HG03575 (cell line): Measurements from ENCODE around the gene UFSP1.
"Not testable (repeated sequence)": the region's sequence is repeated elsewhere in the genome, so short reads cannot be mapped to it uniquely, and the experiment has no call there.

Experiments
- ATAC-seq: cut with Tn5 transposase; IDR thresholded peaks from one replicate; pipeline ENCODE4 v1.9.1; 2021; ENCODE audit not compliant: unreplicated experiment, insufficient number of reproducible peaks, low FRiP score; ENCODE audit errors: extremely low read depth

Gene UFSP1

DNA sequence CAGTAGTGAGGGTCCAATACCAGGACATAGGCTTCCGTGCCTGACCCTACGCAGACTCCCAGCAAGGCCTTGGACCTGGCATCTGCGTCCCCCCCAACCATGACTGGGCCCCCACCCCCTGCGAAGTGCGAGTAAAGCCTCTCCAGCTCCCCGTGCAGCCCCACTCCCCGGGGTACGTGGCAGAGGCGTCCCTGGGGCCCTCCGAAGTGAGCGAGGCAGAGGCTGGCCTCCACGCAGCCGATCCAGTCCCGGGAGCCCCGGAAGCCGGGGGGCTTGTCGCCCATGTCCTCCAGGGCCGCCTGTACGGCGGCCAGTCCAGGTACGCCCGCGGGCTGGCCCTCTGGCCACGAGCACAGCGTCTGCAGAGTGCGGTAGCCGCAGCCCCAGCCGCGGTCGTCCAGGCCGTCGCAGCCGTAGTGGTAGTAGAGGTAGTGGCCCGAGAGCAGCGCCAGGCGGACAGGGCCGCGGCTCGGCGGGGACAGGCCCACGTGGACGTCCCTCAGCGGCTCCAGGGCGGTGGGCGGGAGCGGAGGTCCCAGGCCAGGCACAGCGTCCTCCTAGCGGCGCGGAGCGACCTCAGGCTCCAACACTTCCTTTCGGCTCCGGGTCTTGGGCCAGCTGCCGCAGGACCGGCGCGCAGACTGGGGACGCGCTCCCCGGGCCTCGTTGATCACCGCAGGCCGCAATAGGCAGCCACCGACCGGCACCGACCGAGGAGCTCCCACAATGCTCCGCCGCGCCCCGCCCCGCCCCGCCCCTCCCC is at the start of gene UFSP1:
UFSP1 (minus strand) TSS at position 728 of the 763 bp plus-strand sequence; CDS start at position 284, 444 bp downstream.
- no peak for ATAC-seq

DNA sequence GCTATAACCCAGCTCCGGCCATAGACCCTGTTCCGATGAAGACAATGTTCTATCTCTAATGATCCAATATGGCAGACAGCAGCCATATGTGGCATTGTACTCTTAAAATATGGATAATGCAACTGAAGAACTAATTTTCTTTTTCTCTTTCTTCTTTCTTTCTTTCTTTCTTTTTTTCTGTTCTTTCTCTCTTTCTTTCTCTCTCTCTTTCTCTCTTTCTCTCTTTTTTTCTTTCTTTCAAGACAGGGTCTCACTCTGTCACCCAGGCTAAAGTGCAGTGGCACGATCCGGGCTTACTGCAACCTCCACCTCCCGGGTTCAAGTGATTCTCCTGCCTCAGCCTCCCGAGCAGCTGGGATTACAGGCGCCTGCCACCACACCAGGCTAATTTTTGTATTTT is 46.7 kb upstream of the UFSP1 start:
- ATAC-seq = not testable (repeated sequence)

DNA sequence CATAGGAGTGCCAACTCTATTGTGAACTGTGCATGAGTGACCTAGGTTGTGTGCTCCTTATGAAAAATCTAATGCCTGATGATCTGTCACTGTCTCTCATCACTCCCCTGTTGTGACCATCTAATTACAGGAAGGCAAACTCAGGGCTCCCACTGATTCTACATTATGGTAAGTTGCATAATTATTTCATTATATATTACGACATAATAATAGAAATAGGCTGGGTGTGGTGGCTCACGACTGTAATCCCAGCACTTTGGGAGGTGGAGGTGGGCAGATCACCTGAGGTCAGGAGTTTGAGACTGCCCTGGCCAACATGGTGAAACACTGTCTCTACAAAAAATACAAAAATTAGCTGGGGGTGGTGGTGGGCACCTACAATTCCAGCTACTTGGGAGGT is 45.9 kb upstream of the UFSP1 start:
- not testable (repeated sequence) for ATAC-seq

DNA sequence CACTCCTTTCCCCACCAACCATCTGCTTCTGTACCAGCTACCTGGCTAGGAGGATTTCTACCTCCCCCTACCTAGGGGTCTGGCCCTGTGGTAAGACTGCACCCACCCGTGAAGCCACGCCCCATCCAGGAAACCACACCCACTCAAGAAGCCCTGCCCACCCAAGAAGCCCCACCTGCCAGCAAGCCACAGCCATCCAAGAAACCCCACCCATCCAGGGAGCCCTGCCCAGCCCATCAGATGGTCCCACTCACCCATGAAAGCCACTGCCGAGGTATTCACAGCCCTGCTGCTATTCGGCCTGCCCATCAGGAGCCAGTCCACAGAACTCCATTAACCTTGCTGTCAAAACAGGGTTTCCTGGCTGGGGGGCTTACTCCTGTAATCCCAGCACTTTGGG is 44.2 kb upstream of the UFSP1 start:
- no peak for ATAC-seq

DNA sequence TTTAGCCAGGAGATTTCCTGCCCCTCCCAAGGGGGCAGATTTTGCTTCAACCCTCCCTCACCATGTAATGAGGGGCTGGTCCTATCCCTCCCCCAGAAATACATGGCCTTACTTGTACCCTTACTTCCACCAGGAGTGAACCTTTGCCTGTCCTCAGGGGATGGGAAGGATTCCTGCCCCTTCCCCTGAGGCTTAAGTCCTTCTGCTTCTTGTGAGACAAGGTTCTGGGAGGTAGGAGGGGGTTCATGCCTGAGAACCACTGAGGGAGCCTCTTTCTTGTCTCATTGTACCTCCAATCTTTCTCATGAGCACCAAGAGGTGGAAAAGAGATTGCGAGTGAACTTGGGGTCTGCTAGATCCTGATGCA is 40.3 kb upstream of the UFSP1 start:
- no peak for ATAC-seq

DNA sequence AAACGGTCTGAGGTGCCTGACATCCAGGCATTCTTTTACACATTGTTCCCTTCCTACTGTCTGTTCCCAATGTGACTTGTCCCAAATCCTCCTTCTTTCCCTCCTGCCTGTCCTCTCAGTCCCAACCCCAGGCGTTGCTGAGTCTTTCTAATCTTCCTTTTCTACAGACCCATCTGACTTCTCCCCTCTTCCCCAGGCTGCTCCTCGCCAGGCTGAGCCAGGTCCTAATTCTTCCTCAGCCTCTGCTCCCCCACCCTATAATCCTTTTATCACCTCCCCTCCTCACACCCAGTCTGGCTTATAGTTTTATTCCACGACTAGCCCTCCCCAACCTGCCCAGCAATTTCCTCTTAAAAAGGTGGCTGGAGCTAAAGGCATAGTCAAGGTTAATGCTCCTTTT is 34.1 kb upstream of the UFSP1 start:
- not testable (repeated sequence) for ATAC-seq

DNA sequence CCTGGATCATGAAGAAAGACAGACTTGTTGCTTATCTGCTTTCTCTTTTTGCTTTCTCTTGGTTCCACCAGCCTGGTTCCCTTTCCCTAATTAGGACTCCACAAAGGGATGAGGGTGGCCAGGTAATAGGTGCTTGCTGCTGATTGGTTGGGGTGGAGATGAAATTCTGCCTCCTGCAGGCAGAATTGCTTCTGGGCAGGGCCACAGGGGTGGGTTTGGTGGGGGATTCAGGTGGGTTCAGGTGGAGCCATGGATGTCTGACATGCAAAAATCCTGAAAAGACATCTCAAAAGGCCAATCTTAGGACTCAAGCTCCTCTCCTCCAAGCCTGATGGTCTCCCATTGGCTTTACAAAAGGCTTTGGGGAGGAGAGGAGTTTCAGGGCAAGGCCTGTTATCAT is 31.5 kb upstream of the UFSP1 start:
- ATAC-seq = no peak

DNA sequence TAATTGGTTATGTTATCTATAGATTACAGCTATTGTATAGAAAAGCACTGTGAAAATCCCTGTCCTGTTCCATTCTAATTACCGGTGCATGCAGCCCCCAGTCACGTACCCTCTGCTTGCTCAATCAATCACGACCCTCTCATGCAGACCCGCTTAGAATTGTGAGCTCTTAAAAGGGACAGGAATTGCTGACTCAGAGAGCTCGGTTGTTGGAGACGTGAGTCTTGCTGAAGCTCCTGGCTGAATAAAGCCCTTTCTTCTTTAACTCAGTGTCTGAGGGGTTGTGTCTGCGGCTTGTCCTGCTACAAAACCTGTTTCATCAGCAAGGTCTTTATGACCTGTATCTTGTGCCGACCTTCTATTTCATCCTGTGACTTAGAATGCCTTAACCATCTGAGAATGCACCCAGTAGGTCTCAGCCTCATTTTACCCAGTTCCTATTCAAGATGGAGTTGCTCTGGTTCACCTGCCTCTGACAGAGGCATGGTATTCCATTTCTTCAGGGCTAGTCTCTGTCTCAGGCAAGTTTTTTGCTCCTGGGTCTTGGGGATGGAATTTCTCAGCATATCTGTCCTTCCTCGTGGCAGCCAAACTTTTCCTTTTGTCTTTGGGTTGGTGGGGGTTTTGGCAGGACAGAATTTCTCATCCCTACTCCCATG is 30.4 kb upstream of the UFSP1 start:
- not testable (repeated sequence) for ATAC-seq

DNA sequence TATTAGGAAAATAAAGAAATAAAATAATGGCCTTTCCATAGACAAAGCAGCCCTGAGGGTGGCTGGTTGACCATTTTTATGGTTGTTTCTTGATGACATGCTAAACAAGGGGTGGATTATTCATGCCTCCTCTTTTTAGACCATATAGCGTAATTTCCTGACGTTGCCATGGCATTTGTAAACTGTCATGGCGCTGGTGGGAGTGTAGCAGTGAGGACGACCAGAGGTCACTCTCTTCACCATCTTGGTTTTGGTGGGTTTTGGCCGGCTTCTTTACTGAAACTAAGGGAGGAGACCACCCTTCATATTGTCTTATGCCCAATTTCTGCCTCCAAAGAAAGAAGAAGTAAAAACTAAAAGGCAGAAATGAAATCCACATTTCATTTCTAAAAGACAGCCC is 29.8 kb upstream of the UFSP1 start:
- ATAC-seq = not testable (repeated sequence)

DNA sequence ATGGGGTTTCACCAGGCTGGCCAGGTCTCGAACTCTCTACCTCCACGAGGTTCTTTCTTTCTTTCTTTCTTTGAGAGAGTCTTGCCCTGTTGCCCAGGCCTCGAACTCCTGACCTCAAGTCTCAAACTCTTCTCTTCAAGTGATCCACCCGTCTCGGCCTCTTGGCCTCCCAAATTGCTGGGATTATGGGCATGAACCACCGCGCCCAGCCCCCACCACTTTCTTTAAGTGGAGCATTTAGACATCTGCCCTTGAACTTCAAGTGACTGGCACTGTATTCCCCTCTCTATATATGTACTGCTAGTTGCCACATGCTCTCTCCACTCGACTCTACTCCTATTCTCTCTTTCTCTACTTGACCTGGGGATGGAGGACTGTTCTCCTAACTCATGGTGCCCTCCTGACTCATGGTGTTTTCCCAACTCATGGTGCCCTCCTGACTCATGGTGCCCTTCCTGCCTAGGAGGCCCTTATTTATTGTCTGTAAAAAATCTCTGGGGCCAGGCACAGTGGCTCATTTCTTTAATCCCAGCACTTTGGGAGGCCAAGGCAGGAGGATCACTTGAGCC is 25.4 kb upstream of the UFSP1 start:
- ATAC-seq = no peak

DNA sequence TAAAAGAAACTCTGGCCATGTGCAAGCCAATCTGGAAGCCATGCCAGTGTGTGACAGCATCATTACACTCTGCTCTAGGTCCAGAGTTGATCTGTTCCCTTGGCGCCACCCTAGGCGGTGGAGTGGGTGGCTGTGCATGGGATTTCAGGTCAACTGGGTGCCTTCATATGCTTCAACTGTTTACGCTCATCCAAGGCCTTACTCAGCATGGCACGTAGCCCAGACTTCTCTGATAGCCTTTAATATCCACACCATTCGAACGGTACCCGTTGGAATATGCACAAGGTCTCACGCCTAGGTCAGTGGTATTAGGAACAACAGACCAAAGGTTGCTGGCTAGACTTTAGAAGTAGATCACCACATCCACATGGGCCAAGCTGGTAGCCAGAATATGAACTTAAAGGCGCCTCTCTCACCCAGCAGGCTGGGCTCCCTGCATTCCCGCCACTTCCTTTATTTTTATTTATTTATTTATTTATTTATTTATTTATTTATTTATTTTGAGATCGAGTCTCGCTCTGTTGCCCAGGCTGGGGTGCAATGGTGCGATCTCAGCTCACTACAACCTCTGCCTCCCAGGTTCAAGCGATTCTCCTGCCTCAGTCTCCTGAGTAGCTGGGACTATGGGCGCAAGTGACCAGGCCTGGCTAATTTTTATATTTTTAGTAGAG is 24.8 kb upstream of the UFSP1 start:
- no peak for ATAC-seq

DNA sequence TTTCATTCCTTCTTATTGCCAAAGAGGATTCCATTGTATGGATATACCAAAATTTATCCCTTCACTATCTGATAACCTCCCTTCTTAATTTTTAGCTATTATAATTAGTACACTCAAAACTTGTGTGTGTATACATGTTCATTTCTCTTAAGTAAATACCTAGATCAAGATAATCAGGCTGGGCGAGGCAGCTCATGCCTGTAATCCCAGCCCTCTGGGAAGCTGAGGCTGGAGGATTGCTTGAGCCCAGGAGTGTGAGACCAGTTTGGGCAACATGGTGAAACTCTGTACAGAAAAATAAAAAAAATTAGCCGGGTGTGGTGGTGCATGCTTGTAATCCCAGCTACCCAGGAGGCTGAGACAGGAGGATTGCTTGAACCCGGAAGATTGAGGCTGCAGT is 22.0 kb upstream of the UFSP1 start:
- no peak for ATAC-seq

DNA sequence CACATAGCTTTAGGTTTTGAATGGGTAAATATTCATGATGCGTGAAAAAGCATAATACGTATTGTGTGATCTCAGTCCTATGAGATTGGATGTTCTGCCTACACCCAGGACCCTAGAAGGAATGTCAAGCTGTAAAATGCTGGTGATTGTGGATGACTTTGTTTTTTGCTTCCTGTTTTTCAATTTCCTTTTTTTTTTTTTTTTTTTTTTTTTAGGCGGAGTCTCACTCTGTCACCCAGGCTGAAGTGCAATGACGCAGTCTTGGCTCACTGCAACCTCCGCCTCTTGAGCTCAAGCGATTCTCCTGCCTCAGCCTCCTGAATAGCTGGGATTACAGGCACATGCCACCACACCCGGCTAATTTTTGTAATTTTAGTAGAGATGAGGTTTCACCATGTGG is 20.9 kb upstream of the UFSP1 start:
- ATAC-seq = not testable (repeated sequence)

DNA sequence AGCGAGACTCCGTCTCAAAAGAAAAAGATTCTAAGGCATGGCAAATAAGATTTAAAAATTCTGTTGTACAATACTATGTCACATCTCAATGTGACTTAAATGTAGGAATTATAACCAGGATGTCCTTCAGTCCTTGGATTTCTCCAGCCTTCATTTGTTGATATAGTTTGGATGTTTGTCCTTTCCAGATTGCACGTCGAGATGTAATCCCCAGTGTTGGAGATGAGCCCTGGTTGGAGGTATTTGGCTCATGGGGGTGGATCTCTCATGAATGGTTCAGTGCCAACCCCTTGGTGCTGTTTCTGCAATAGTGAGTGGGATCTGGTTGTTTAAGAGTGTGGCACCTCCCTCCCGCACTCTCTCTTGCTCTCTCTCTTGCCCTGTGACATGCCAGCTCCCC is 19.0 kb upstream of the UFSP1 start:
- ATAC-seq = no peak

DNA sequence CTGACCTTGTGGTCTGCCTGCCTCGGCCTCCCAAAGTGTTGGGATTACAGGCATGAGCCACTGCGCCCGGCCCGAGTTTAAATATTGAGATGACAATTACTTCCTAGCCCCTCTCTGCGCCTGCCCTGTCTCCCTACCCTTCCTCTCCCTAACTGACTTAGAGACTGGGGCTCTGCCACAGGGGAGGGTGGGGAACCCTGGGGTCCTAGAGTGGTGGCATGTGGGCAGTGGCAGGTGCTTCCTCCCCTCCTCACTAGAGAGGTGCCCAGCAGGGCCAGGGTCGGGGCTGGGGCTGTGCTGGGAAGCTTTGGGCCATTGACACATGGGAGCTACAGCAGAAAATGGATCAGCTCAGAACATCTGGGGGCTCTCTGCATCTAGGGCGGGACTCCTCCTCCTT is 13.1 kb upstream of the UFSP1 start:
- no peak for ATAC-seq

DNA sequence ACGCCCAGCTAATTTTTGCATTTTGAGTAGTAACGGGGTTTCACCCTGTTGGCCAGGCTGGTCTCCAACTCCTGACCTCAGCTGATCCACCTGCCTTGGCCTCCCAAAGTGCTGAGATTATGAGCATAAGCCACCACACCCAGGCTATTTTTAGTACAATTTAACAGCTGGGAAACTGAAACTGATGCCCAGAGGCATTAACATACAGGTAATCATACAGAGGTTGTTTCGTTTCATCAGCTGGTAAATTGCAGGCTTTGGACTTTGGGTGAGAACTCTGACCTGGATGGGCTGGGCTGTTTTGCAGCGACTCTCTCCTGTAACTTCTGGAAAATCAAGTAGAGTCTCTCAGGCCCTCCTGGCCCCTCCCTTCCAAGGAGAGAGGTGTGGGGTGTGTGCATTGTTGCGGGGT is 12.4 kb upstream of the UFSP1 start:
- ATAC-seq = no peak

DNA sequence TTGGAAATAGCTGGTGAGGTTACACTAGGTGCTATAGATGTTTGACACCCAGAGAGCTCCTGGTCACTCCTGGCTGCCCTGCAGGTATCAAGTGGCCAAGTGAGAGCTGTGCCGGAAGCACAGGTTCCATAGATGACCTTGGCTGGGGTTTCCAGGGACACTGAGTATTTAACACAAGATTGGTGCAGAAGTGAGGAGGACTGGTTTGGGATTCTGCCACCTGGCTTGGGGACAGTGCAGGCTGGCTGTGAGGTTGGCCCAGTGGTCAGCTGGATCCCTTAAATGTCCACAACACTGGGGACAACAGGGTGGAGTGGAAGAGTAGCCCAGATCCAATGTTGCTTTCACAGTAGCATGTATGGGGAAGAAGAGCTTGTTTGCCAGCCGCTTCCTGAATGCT is 11.5 kb upstream of the UFSP1 start:
- ATAC-seq = no peak

DNA sequence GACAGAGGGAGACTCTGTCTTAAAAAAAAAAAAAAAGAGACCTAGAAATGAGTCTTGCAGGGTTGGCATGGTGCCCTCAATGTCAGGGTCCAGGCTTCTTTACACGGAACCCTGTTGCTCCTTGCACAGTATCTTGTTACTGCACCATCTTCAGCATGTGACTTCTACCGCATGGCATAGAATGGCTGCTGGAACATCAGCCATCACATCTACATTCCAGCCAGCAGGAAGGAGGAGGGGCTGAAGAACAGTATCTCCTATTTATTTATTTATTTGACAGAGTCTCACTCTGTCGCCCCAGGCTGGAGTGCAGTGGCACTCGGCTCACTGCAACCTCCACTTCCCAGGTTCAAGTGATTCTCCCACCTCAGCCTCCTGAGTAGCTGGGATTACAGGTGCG is 9.9 kb upstream of the UFSP1 start:
- ATAC-seq = no peak

DNA sequence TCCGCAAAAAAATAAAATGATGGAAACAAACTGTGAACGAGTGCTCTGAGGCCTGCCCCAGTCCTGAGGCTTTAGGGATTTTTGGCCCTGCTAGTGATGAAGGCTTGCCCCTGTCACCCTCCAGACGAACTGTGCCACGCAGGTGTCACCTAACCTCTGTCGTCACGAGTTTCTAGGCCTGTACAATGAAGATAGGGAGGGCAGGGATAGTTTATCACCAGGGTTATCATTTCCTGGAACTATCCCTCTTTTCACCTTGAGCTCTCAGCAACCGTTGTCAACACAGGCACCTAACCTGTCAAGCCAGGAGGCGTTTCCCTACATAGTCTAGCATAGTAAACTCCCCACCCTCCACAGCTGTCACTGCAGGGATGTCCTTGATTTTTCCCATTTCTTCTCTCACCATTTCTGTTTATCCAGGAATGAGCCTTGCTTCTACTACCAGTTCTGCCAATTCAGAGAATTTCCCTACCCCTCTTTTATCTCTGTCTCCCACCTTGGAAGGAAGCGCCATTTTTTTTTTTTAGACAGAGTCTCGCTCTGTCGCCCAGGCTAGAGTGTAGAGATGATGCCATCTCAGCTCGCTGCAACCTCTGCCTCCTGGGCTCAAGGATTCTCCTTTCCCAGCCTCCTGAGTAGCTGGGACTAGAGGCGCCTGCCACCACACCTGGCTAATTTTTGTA is 8.4 kb upstream of the UFSP1 start:
- ATAC-seq = no peak
